T-cell (primary cell): ENCODE results near the gene WFDC10B. TPM values are rescaled to one million over a fixed set of nuclear protein-coding genes. Genes with fewer than 3 reads are reported as not detected.
"Not testable (repeated sequence)": the region's sequence is repeated elsewhere in the genome, so short reads cannot be mapped to it uniquely, and the experiment has no call there.

Source experiments
- ATAC-seq, 4 experiments: fragments of 200-7000 bp in 3 of 4; fragments of 150-1000 bp in 1 of 4; cut with Tn5 transposase; replicated peaks in 1 of 4; 1 replicate in 3 of 4; 2 replicates in 1 of 4; pipeline ENCODE4 v1.10.0; 2021; ENCODE audit warnings: moderate library complexity in 3 of 4, mild to moderate bottlenecking in 2 of 4, moderate number of reproducible peaks in 1 of 4
- CTCF ChIA-PET, 2 donors: fragments of 300-600 bp; sonication (Branson Sonifier 250); formaldehyde crosslinking; loops; one replicate each; lab custom pipeline; 2022; ENCODE audit warnings: antibody characterized with exemption in 2 of 2; lab: Charles Lee
- POLR2A ChIA-PET, 2 donors: fragments of 300-600 bp; sonication (Branson Sonifier 250); formaldehyde crosslinking; loops; one replicate each; lab custom pipeline; 2022; ENCODE audit warnings: antibody characterized with exemption in 2 of 2; lab: Charles Lee
- DNase-seq, 35 experiments: peaks; one replicate each; pipeline versions ENCODE4 v3.0.0 to v3.0.0-alpha.2; 2013 to 2023
- H3K27ac ChIP-seq: one replicate; pipeline ENCODE4 v1.5.1; 2013; ENCODE audit warnings: low read length
- H3K27me3 ChIP-seq, 2 experiments: replicated peaks in 1 of 2; 1 replicate in 1 of 2; 2 replicates in 1 of 2; pipeline versions ENCODE4 v1.6.1 to v1.7.0; 2013; ENCODE audit warnings: low read length in 1 of 2, mixed read lengths in 1 of 2; ENCODE audit not compliant: control insufficient read depth in 2 of 2, insufficient read depth in 2 of 2; ENCODE audit errors: extremely low read depth in 1 of 2
- H3K36me3 ChIP-seq, 2 donors: 1 replicate in 1 of 2; 2 replicates in 1 of 2; pipeline versions ENCODE4 v1.6.1 to v1.7.0; 2013; ENCODE audit warnings: low read length in 1 of 2; ENCODE audit not compliant: control insufficient read depth in 2 of 2, insufficient read depth in 1 of 2; ENCODE audit errors: extremely low read depth in 1 of 2
- H3K4me1 ChIP-seq, 2 experiments: 1 replicate in 1 of 2; 2 replicates in 1 of 2; pipeline versions ENCODE4 v1.6.1 to v1.7.0; 2013; ENCODE audit warnings: low read length in 2 of 2, mixed read lengths in 1 of 2; ENCODE audit not compliant: insufficient read depth in 2 of 2, control insufficient read depth in 1 of 2; ENCODE audit errors: extremely low read depth in 1 of 2
- H3K4me3 ChIP-seq, 2 donors: 1 replicate in 1 of 2; 2 replicates in 1 of 2; pipeline versions ENCODE4 v1.5.1 to v1.7.0; 2013; ENCODE audit warnings: mild to moderate bottlenecking in 2 of 2, low read length in 1 of 2, moderate library complexity in 1 of 2; ENCODE audit not compliant: control insufficient read depth in 1 of 2; ENCODE audit errors: extremely low read depth in 1 of 2
- H3K9me3 ChIP-seq: 2 replicates; pipeline ENCODE4 v1.7.0; 2013
- H3K27ac Mint-ChIP-seq, 2 donors: one replicate each; pipeline ENCODE4 v1.8.0; 2020 to 2021; ENCODE audit warnings: mild to moderate bottlenecking in 2 of 2, mixed read lengths in 2 of 2
- H3K27me3 Mint-ChIP-seq, 2 donors: one replicate each; pipeline ENCODE4 v1.8.0; 2021 to 2022; ENCODE audit warnings: mixed read lengths in 2 of 2
- H3K36me3 Mint-ChIP-seq: one replicate; pipeline ENCODE4 v1.8.0; 2021; ENCODE audit warnings: mixed read lengths
- H3K4me1 Mint-ChIP-seq, 3 donors: one replicate each; pipeline ENCODE4 v1.8.0; 2020 to 2022; ENCODE audit warnings: mixed read lengths in 3 of 3, mild to moderate bottlenecking in 1 of 3
- H3K4me3 Mint-ChIP-seq, 3 donors: one replicate each; pipeline ENCODE4 v1.8.0; 2020 to 2022; ENCODE audit warnings: mild to moderate bottlenecking in 3 of 3, mixed read lengths in 3 of 3, moderate library complexity in 3 of 3
- H3K9me3 Mint-ChIP-seq, 3 donors: one replicate each; pipeline ENCODE4 v1.8.0; 2020 to 2022; ENCODE audit warnings: mixed read lengths in 3 of 3
- WGBS: methylation state at CpG from one replicate; pipeline ENCODE4 v1.1.5; 2013; ENCODE audit warnings: missing lambda C conversion rate; ENCODE audit not compliant: insufficient coverage; 5-methylcytosine and 5-hydroxymethylcytosine counted together
- total RNA-seq, 35 experiments: library from RNA in 6 of 35; stranded (reverse) in 6 of 35; fragments of 120-200 nt in 1 of 35; gene quantifications; one replicate each; pipeline versions ENCODE4 v1.2.1 to v1.2.4 and lab custom pipeline; 2013 to 2026

WFDC10B gene
- total RNA-seq, 5 donors from 2014 or later (not counting 1 experiment from before 2014, with no cell fraction given) = not detected

- H3K4me1 ChIP-seq = no peaks in the 10 kb centered on the region
- H3K9me3 ChIP-seq = no peaks in the 10 kb centered on the region
- Mint-ChIP-seq H3K9me3 (peaks cover under 1 to 4% (median 3%) of the 10 kb centered on the region in 3 donors), H3K27me3 (peaks cover 25 to 43% of the 10 kb centered on the region in 2 donors), H3K4me1 (no peaks in the 10 kb centered on the region), H3K27ac (no peak within 1 kb of the TSS), H3K4me3 (no peak within 1 kb of the TSS), H3K36me3 (no peaks in the 10 kb centered on the region)
- DNase-seq = no peak
- H3K27me3 ChIP-seq = peaks cover 0 to 9% of the 10 kb centered on the region in 2 experiments
- ChIA-PET CTCF (no interaction called here), POLR2A (no interaction called here)
- no peak within 1 kb of the TSS for H3K27ac ChIP-seq
- H3K4me3 ChIP-seq = no peak within 1 kb of the TSS
- no peak for ATAC-seq
- no peaks in the 10 kb centered on the region for H3K36me3 ChIP-seq
- no CpG with 5 or more reads among the region's 1 CpG for WGBS
Measured at GRCh38 chr20:45670139-45670538, 34.7 kb downstream of the WFDC10B start, which contains the start of gene WFDC11. Gene WFDC11, minus strand, starts transcription at chr20:45670239. Its CDS starts 19,639 bp downstream, at chr20:45650600.

GRCh38 chr20:45657038-45657437 is 47.8 kb downstream of the WFDC10B start:
- H3K27me3 ChIP-seq, H3K9me3 Mint-ChIP-seq, H3K36me3 Mint-ChIP-seq, POLR2A ChIA-PET, H3K9me3 ChIP-seq, H3K4me1 Mint-ChIP-seq, ATAC-seq, H3K4me3 ChIP-seq, H3K27ac ChIP-seq, H3K4me3 Mint-ChIP-seq, H3K4me1 ChIP-seq, H3K36me3 ChIP-seq, DNase-seq, H3K27ac Mint-ChIP-seq, CTCF ChIA-PET: not testable (repeated sequence)
- peaks cover 12% of the 10 kb centered on the region in 2 donors for H3K27me3 Mint-ChIP-seq
- WGBS = no CpG with 5 or more reads among the region's 3 CpGs

- H3K36me3 Mint-ChIP-seq, DNase-seq, H3K4me3 Mint-ChIP-seq, H3K27ac ChIP-seq, H3K9me3 Mint-ChIP-seq, H3K4me3 ChIP-seq, H3K27ac Mint-ChIP-seq, ATAC-seq, H3K4me1 Mint-ChIP-seq, H3K27me3 ChIP-seq, POLR2A ChIA-PET, H3K36me3 ChIP-seq, H3K9me3 ChIP-seq, CTCF ChIA-PET, H3K4me1 ChIP-seq: not testable (repeated sequence)
- WGBS = 67% methylated on average over 7 of the region's 7 CpGs
- H3K27me3 Mint-ChIP-seq = peaks cover 15 to 26% of the 10 kb centered on the region in 2 donors
Measured at GRCh38 chr20:45651726-45652125, 53.1 kb downstream of the WFDC10B start.

- ATAC-seq (no peak), DNase-seq (no peak)
- 86% methylated on average over 4 of the region's 6 CpGs for WGBS
- Mint-ChIP-seq H3K27me3 (peaks cover 14 to 29% of the 10 kb centered on the region in 2 donors), H3K36me3 (no peaks in the 10 kb centered on the region), H3K4me1 (no peaks in the 10 kb centered on the region), H3K9me3 (no peaks in the 10 kb centered on the region), H3K27ac (no peak overlapping the region), H3K4me3 (no peak overlapping the region)
- CTCF ChIA-PET = no interaction called here
- H3K36me3 ChIP-seq = no peaks in the 10 kb centered on the region
- H3K4me1 ChIP-seq = no peaks in the 10 kb centered on the region
- no peak overlapping the region for H3K27ac ChIP-seq
- peaks cover 0 to 8% of the 10 kb centered on the region in 2 experiments for H3K27me3 ChIP-seq
- H3K9me3 ChIP-seq = no peaks in the 10 kb centered on the region
- POLR2A ChIA-PET = no interaction called here
- H3K4me3 ChIP-seq = no peak overlapping the region
Measured at GRCh38 chr20:45649312-45649863, 55.4 kb downstream of the WFDC10B start.

DNA sequence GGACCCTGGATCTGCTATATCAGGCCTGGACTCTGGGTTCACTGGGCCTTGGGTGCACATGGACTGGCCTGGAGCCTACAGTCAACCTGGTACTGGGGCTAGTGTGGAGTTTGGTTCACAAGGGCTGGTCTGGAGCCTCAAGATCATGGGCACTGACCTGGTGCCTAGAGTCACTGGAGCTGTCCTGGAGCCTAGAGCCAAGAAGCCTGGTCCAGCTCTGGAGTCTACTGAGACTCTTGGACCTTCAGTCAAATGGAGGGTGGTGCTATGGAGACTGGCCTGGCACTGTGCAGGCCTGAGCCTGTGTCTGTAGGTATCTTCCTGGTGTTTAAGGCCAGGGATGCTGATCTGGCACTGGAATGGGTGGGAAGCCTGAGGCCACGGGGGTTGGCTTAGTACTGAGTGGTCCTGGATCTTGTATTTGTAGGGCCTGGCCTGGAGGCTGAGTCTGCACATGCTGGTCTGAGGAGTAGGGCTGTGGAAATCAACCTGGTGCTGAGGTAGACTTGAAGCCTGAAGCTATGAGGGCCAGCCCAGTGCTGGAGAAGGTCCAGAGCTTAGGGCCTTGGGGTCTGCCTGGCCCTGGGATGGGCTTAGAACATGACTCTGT is 57.3 kb downstream of the WFDC10B start:
- no peak overlapping the region for H3K27ac ChIP-seq
- peaks cover 0 to 8% of the 10 kb centered on the region in 2 experiments for H3K27me3 ChIP-seq
- WGBS = 60% methylated on average over 1 of the region's 1 CpG
- DNase-seq (no peak), ATAC-seq (no peak)
- Mint-ChIP-seq H3K4me3 (no peak overlapping the region), H3K27ac (no peak overlapping the region), H3K4me1 (no peaks in the 10 kb centered on the region), H3K27me3 (peaks cover 10 to 21% of the 10 kb centered on the region in 2 donors), H3K9me3 (no peaks in the 10 kb centered on the region), H3K36me3 (no peaks in the 10 kb centered on the region)
- POLR2A ChIA-PET = no interaction called here
- CTCF ChIA-PET = no interaction called here
- H3K36me3 ChIP-seq = no peaks in the 10 kb centered on the region
- H3K4me3 ChIP-seq = no peak overlapping the region
- H3K4me1 ChIP-seq = no peaks in the 10 kb centered on the region
- no peaks in the 10 kb centered on the region for H3K9me3 ChIP-seq

GRCh38 chr20:45646875-45647274 is 57.9 kb downstream of the WFDC10B start:
- H3K9me3 Mint-ChIP-seq = no peaks in the 10 kb centered on the region
- POLR2A ChIA-PET = no interaction called here
- H3K9me3 ChIP-seq = no peaks in the 10 kb centered on the region
- ATAC-seq (no peak), DNase-seq (no peak)
- no peaks in the 10 kb centered on the region for H3K36me3 ChIP-seq
- CTCF ChIA-PET = no interaction called here
- 100% methylated on average over 1 of the region's 3 CpGs for WGBS
- H3K27ac Mint-ChIP-seq = no peak overlapping the region
- peaks cover 0 to 8% of the 10 kb centered on the region in 2 experiments for H3K27me3 ChIP-seq
- no peak overlapping the region for H3K4me3 Mint-ChIP-seq
- no peaks in the 10 kb centered on the region for H3K4me1 ChIP-seq
- no peaks in the 10 kb centered on the region for H3K36me3 Mint-ChIP-seq
- no peaks in the 10 kb centered on the region for H3K4me1 Mint-ChIP-seq
- no peak overlapping the region for H3K4me3 ChIP-seq
- peaks cover 10 to 19% of the 10 kb centered on the region in 2 donors for H3K27me3 Mint-ChIP-seq
- no peak overlapping the region for H3K27ac ChIP-seq
